IMR-90 (cell line): ENCODE data around the gene MPV17. TPM values are rescaled to one million over a fixed set of nuclear protein-coding genes. Genes with fewer than 3 reads are reported as not detected.

Experiments used
- ATAC-seq: fragments of 200-7000 bp; cut with Tn5 transposase; 2 replicates; pipeline ENCODE4 v1.9.1; 2020; ENCODE audit warnings: low read depth, mild to moderate bottlenecking, moderate library complexity
- BruUV-seq: library from RNA; stranded (reverse); fragments of 400-500 nt; replicated peaks from 2 replicates; lab custom pipeline; 2021; lab: Mats Ljungman, UMichigan
- CTCF ChIA-PET: fragments of 300-600 bp; formaldehyde crosslinking; extraction: SDS; loops from one replicate; lab custom pipeline; 2021; ENCODE audit warnings: antibody characterized with exemption; lab: Yijun Ruan, JAX
- POLR2A ChIA-PET: fragments of 300-600 bp; sonication (Branson Sonifier 250); formaldehyde crosslinking; loops from one replicate; lab custom pipeline; 2022; ENCODE audit warnings: antibody characterized with exemption; ENCODE audit not compliant: unreplicated experiment; lab: Charles Lee
- DNase-seq: peaks from one replicate; pipeline ENCODE4 v3.0.0; 2013
- H2AFZ ChIP-seq: replicated peaks from 2 replicates; pipeline ENCODE3; 2013; ENCODE audit warnings: low read length, mild to moderate bottlenecking; ENCODE audit not compliant: poor library complexity
- H2AK5ac ChIP-seq: 2 replicates; pipeline ENCODE4 v1.6.1; 2013; ENCODE audit warnings: low read depth, low read length, inconsistent platforms
- H2AK9ac ChIP-seq: replicated peaks from 2 replicates; pipeline ENCODE3; 2013; ENCODE audit warnings: mild to moderate bottlenecking, low read depth, low read length, moderate library complexity; ENCODE audit not compliant: poor library complexity
- H2BK120ac ChIP-seq: 2 replicates; pipeline ENCODE4 v1.6.1; 2013; ENCODE audit warnings: low read depth, low read length, inconsistent platforms
- H2BK15ac ChIP-seq: 3 replicates; pipeline ENCODE4 v1.6.1; 2013; ENCODE audit warnings: low read depth, low read length, inconsistent platforms
- H2BK20ac ChIP-seq: 2 replicates; pipeline ENCODE4 v1.6.1; 2013; ENCODE audit warnings: low read depth, mild to moderate bottlenecking, inconsistent platforms, low read length, moderate library complexity
- H2BK5ac ChIP-seq: 2 replicates; pipeline ENCODE4 v1.6.1; 2013; ENCODE audit warnings: mild to moderate bottlenecking, low read depth, low read length, inconsistent platforms; ENCODE audit not compliant: poor library complexity, severe bottlenecking
- H3K14ac ChIP-seq: replicated peaks from 2 replicates; pipeline ENCODE4 v1.6.1; 2013; ENCODE audit warnings: low read depth, low read length, inconsistent platforms
- H3K18ac ChIP-seq: 2 replicates; pipeline ENCODE4 v1.6.1; 2013; ENCODE audit warnings: low read depth, low read length, control low read depth
- H3K23ac ChIP-seq: 2 replicates; pipeline ENCODE4 v1.6.1; 2013; ENCODE audit warnings: low read depth, low read length, inconsistent platforms
- H3K27ac ChIP-seq: 2 replicates; pipeline ENCODE4 v1.5.1; 2013; ENCODE audit warnings: mild to moderate bottlenecking, control low read depth, low read length; ENCODE audit not compliant: insufficient read depth
- H3K27me3 ChIP-seq: 2 replicates; pipeline ENCODE4 v1.6.1; 2013; ENCODE audit warnings: low read length; ENCODE audit not compliant: control insufficient read depth, insufficient read depth
- H3K36me3 ChIP-seq: 2 replicates; pipeline ENCODE4 v1.6.1; 2013; ENCODE audit warnings: low read length, mixed read lengths; ENCODE audit not compliant: control insufficient read depth, insufficient read depth
- H3K4ac ChIP-seq: 2 replicates; pipeline ENCODE4 v1.6.1; 2013; ENCODE audit warnings: low read depth, low read length, inconsistent platforms
- H3K4me1 ChIP-seq: 2 replicates; pipeline ENCODE4 v1.6.1; 2013; ENCODE audit warnings: low read length, mixed read lengths; ENCODE audit not compliant: control insufficient read depth, insufficient read depth
- H3K4me2 ChIP-seq: 2 replicates; pipeline ENCODE4 v1.6.1; 2013; ENCODE audit warnings: low read depth, mild to moderate bottlenecking, control low read depth, low read length, moderate library complexity
- H3K4me3 ChIP-seq: 2 replicates; pipeline ENCODE4 v1.5.1; 2013; ENCODE audit warnings: low read depth, mild to moderate bottlenecking, control low read depth, low read length, moderate library complexity; ENCODE audit not compliant: insufficient read depth
- H3K56ac ChIP-seq: 2 replicates; pipeline ENCODE4 v1.6.1; 2013; ENCODE audit warnings: low read length, inconsistent platforms; ENCODE audit not compliant: insufficient read depth; ENCODE audit errors: extremely low read depth
- H3K79me1 ChIP-seq, 2 experiments: 2 replicates each; pipeline ENCODE4 v1.6.1; 2013; ENCODE audit warnings: low read length in 2 of 2, inconsistent platforms in 1 of 2, low read depth in 1 of 2
- H3K9ac ChIP-seq: 2 replicates; pipeline ENCODE4 v1.6.1; 2013; ENCODE audit warnings: low read depth, low read length, control low read depth
- H3K9me1 ChIP-seq: 2 replicates; pipeline ENCODE4 v1.6.1; 2013; ENCODE audit warnings: low read length, inconsistent platforms; ENCODE audit not compliant: insufficient read depth
- H3K9me3 ChIP-seq: 2 replicates; pipeline ENCODE4 v1.6.1; 2013; ENCODE audit warnings: low read length; ENCODE audit not compliant: control insufficient read depth, insufficient read depth
- H4K20me1 ChIP-seq: 2 replicates; pipeline ENCODE4 v1.6.1; 2013; ENCODE audit warnings: low read length, inconsistent platforms; ENCODE audit not compliant: insufficient read depth
- H4K5ac ChIP-seq: 2 replicates; pipeline ENCODE4 v1.6.1; 2013; ENCODE audit warnings: mild to moderate bottlenecking, low read depth, low read length, control low read depth
- H4K8ac ChIP-seq, 2 experiments: 2 replicates each; pipeline ENCODE4 v1.6.1; 2013; ENCODE audit warnings: low read depth in 2 of 2, low read length in 2 of 2, control low read depth in 1 of 2, inconsistent platforms in 1 of 2
- H4K91ac ChIP-seq: 2 replicates; pipeline ENCODE4 v1.6.1; 2013; ENCODE audit warnings: low read depth, low read length, inconsistent platforms; ENCODE audit not compliant: insufficient read depth
- BHLHE40 ChIP-seq: fragments of 150-350 bp; IDR thresholded peaks from 2 replicates; pipeline ENCODE4 v1.6.1; 2016; ENCODE audit warnings: mild to moderate bottlenecking, low read depth, low read length
- CEBPB ChIP-seq: IDR thresholded peaks from 2 replicates; pipeline ENCODE4 v1.6.1; 2012; ENCODE audit warnings: low read depth, low read length, improper control_type of control experiment
- CHD1 ChIP-seq: IDR thresholded peaks from 2 replicates; pipeline ENCODE4 v1.6.1; 2012; ENCODE audit warnings: low read depth, low read length, improper control_type of control experiment
- FOS ChIP-seq: fragments of 150-350 bp; IDR thresholded peaks from 2 replicates; pipeline ENCODE4 v1.6.1; 2016; ENCODE audit warnings: low read depth, low read length
- MAFK ChIP-seq: IDR thresholded peaks from 2 replicates; pipeline ENCODE4 v1.6.1; 2012; ENCODE audit warnings: low read depth, low read length, improper control_type of control experiment
- MAZ ChIP-seq: IDR thresholded peaks from 2 replicates; pipeline ENCODE4 v1.6.1; 2012; ENCODE audit warnings: low read depth, mild to moderate bottlenecking, low read length, improper control_type of control experiment, moderate library complexity, borderline replicate concordance
- MXI1 ChIP-seq: IDR thresholded peaks from 2 replicates; pipeline ENCODE4 v1.6.1; 2012; ENCODE audit warnings: low read depth, mild to moderate bottlenecking, low read length, moderate library complexity, borderline replicate concordance
- POLR2A ChIP-seq: IDR thresholded peaks from 2 replicates; pipeline ENCODE4 v1.6.1; 2012; ENCODE audit warnings: mild to moderate bottlenecking, low read depth, low read length
- RAD21 ChIP-seq: IDR thresholded peaks from 2 replicates; pipeline ENCODE4 v1.6.1; 2012; ENCODE audit warnings: low read length, improper control_type of control experiment
- RCOR1 ChIP-seq: IDR thresholded peaks from 2 replicates; pipeline ENCODE4 v1.6.1; 2012; ENCODE audit warnings: mild to moderate bottlenecking, low read length, improper control_type of control experiment; ENCODE audit not compliant: insufficient replicate concordance
- RFX5 ChIP-seq: IDR thresholded peaks from 2 replicates; pipeline ENCODE4 v1.8.0; 2012; ENCODE audit warnings: low read depth, mild to moderate bottlenecking, low read length, moderate library complexity
- WGBS, 2 experiments: methylation state at CpG; one replicate each; pipeline versions ENCODE4 v1.1.5 to v1.1.7; 2013; ENCODE audit warnings: missing lambda C conversion rate in 2 of 2; ENCODE audit not compliant: insufficient read length in 1 of 2; ENCODE audit errors: extremely low coverage in 2 of 2; 5-methylcytosine and 5-hydroxymethylcytosine counted together
- dilution Hi-C: fragments of 300-500 bp; cut with HindIII; formaldehyde crosslinking; loops from one replicate; pipeline ENCODE4 v1.14.3; 2018; ENCODE audit warnings: low sequenced_read_pairs; ENCODE audit not compliant: unreplicated experiment
- in situ Hi-C: fragments of 300-500 bp; cut with MboI; formaldehyde crosslinking; loops from 3 replicates; pipeline ENCODE4 v1.14.3; 2019; ENCODE audit warnings: low sequenced_read_pairs, inconsistent platforms, mixed read lengths
- intact Hi-C: fragments of 100-400 bp; cut with micrococcal nuclease; formaldehyde crosslinking; loops from 2 replicates; pipeline ENCODE4 v1.10.0; 2022
- polyA plus RNA-seq, 3 experiments: library from polyadenylated mRNA; depleted of rRNA; stranded (reverse); fragments of >200 nt; gene quantifications; 2 replicates each; pipeline ENCODE4 v1.2.3, GENCODE V29; 2012; ENCODE audit warnings: low replicate concordance in 1 of 3
- total RNA-seq: library from RNA; depleted of rRNA; stranded (reverse); fragments of >200 nt; gene quantifications from 2 replicates; pipeline ENCODE4 v1.2.3, GENCODE V29; 2012
- TF ChIP-seq, protein P1 (sequence below): conservative IDR thresholded peaks from 2 replicates; pipeline ENCODE4 v1.5.1; 2012; ENCODE audit warnings: mild to moderate bottlenecking, low read depth, low read length, improper control_type of control experiment
- TF ChIP-seq, protein P2 (sequence below): fragments of 150-350 bp; IDR thresholded peaks from 2 replicates; pipeline ENCODE4 v1.6.1; 2017; ENCODE audit warnings: mild to moderate bottlenecking, antibody characterized with exemption, low read length, low read depth
- TF ChIP-seq, protein P3 (sequence below): fragments of 150-350 bp; IDR thresholded peaks from 2 replicates; pipeline ENCODE4 v1.6.1; 2016; ENCODE audit warnings: low read depth, mild to moderate bottlenecking, low read length, moderate library complexity, borderline replicate concordance

Gene MPV17
- total and polyA plus RNA-seq, 2 of the 4 experiments (the other 2 are of a cell fraction), result 70.4 to 160 TPM

DNA sequence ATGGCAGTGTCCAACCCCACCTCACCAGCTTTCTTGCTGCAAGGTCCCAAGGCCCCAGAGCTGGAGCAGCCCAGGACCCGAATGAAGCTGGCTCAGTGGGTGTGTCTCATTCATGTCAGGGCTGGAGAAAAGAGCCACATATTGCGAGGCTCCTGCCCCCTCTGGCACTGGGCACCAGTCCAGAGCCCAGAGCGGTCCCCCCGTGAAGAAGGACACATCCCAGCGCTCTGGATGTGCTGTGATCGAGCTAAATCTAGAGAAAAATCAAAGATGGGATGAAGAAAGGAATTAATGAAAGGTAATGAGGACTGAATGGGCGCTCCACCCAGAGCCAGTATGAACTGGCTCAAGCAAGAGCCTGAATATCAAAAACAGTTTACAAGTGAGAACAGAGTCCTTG, 13.3 kb upstream of the MPV17 start:
- peaks cover 44% of the 10 kb centered on the region for H3K36me3 ChIP-seq

More for the DNA sequence above, 13.3 kb upstream of the MPV17 start:
- dilution Hi-C loops, result no loop called here
- H3K4me3 ChIP-seq, result no peak overlapping the region
- WGBS, 2 experiments, result 96% methylated on average over 5 of the region's 7 CpGs; no CpG with 5 or more reads in 1 of the 2 experiments
- no peak overlapping the region for H2AFZ ChIP-seq
- no peak overlapping the region for H2AK5ac ChIP-seq
- no peak overlapping the region for H3K18ac ChIP-seq
- ChIA-PET CTCF (no interaction called here), POLR2A (no interaction called here)
- no peak overlapping the region for H3K23ac ChIP-seq
- intact Hi-C loops, result no loop called here
- H3K27me3 ChIP-seq, result no peaks in the 10 kb centered on the region
- H3K14ac ChIP-seq, result no peak overlapping the region
- H2BK5ac ChIP-seq, result no peak overlapping the region
- no peak overlapping the region for H2BK20ac ChIP-seq
- no peak overlapping the region for H2AK9ac ChIP-seq
- H2BK15ac ChIP-seq, result no peak overlapping the region
- H3K27ac ChIP-seq, result no peak overlapping the region
- TF ChIP-seq CEBPB (no peak), RCOR1 (no peak), MAZ (no peak), FOS (no peak), BHLHE40 (no peak), RAD21 (no peak), MXI1 (no peak), MAFK (no peak), CHD1 (no peak), RFX5 (no peak), POLR2A (no peak)
- TF ChIP-seq, protein P1, sequence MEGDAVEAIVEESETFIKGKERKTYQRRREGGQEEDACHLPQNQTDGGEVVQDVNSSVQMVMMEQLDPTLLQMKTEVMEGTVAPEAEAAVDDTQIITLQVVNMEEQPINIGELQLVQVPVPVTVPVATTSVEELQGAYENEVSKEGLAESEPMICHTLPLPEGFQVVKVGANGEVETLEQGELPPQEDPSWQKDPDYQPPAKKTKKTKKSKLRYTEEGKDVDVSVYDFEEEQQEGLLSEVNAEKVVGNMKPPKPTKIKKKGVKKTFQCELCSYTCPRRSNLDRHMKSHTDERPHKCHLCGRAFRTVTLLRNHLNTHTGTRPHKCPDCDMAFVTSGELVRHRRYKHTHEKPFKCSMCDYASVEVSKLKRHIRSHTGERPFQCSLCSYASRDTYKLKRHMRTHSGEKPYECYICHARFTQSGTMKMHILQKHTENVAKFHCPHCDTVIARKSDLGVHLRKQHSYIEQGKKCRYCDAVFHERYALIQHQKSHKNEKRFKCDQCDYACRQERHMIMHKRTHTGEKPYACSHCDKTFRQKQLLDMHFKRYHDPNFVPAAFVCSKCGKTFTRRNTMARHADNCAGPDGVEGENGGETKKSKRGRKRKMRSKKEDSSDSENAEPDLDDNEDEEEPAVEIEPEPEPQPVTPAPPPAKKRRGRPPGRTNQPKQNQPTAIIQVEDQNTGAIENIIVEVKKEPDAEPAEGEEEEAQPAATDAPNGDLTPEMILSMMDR, result no peak
- TF ChIP-seq, protein P2, sequence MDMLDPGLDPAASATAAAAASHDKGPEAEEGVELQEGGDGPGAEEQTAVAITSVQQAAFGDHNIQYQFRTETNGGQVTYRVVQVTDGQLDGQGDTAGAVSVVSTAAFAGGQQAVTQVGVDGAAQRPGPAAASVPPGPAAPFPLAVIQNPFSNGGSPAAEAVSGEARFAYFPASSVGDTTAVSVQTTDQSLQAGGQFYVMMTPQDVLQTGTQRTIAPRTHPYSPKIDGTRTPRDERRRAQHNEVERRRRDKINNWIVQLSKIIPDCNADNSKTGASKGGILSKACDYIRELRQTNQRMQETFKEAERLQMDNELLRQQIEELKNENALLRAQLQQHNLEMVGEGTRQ, result no peak
- TF ChIP-seq, protein P3, sequence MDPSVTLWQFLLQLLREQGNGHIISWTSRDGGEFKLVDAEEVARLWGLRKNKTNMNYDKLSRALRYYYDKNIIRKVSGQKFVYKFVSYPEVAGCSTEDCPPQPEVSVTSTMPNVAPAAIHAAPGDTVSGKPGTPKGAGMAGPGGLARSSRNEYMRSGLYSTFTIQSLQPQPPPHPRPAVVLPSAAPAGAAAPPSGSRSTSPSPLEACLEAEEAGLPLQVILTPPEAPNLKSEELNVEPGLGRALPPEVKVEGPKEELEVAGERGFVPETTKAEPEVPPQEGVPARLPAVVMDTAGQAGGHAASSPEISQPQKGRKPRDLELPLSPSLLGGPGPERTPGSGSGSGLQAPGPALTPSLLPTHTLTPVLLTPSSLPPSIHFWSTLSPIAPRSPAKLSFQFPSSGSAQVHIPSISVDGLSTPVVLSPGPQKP, result no peak
- no peak overlapping the region for H4K5ac ChIP-seq
- in situ Hi-C loops, result no loop called here
- no peaks in the 10 kb centered on the region for H3K4me1 ChIP-seq
- no peak overlapping the region for H2BK120ac ChIP-seq
- no peak overlapping the region for H4K91ac ChIP-seq
- no peak overlapping the region for H3K56ac ChIP-seq
- no peak overlapping the region for H3K4ac ChIP-seq
- no peaks in the 10 kb centered on the region for H4K20me1 ChIP-seq
- no peak for ATAC-seq
- no peak for DNase-seq
- no TSS peak for BruUV-seq
- H3K4me2 ChIP-seq, result no peak overlapping the region
- no peaks in the 10 kb centered on the region for H3K9me3 ChIP-seq
- H3K79me1 ChIP-seq, result peaks cover 0 to 3% of the 10 kb centered on the region in 2 experiments; a peak in 1 of 4 replicates
- no peaks in the 10 kb centered on the region for H3K9me1 ChIP-seq
- no peak overlapping the region for H3K9ac ChIP-seq
- no peak overlapping the region for H4K8ac ChIP-seq
